GM12878 (cell line): Measurements from ENCODE around the gene GTF2H1.

Experiments used
- CTCF ChIP-seq, 3 experiments: IDR thresholded peaks in 2 of 3; conservative IDR thresholded peaks in 1 of 3; 2 replicates each; pipeline ENCODE4 v1.5.1; 2011; ENCODE audit warnings: low read depth in 3 of 3, low read length in 3 of 3, mild to moderate bottlenecking in 3 of 3, control low read depth in 2 of 3, moderate library complexity in 2 of 3, inconsistent platforms in 1 of 3, mixed read lengths in 1 of 3; ENCODE audit not compliant: control insufficient read depth in 2 of 3, insufficient read depth in 1 of 3; ENCODE audit errors: extremely low read depth in 1 of 3
- EP300 ChIP-seq, 2 experiments: fragments of 150-350 bp in 1 of 2; IDR thresholded peaks; 2 replicates each; pipeline ENCODE4 v1.6.1; 2011 to 2012; ENCODE audit warnings: low read depth in 2 of 2, low read length in 2 of 2, borderline replicate concordance in 1 of 2, improper control_type of control experiment in 1 of 2, inconsistent platforms in 1 of 2; ENCODE audit not compliant: control insufficient read depth in 1 of 2
- FOXK2 ChIP-seq: fragments of 450-650 bp; IDR thresholded peaks from 2 replicates; pipeline ENCODE4 v1.6.1; 2017; ENCODE audit warnings: mild to moderate bottlenecking, moderate library complexity
- TAF1 ChIP-seq: IDR thresholded peaks from 2 replicates; pipeline ENCODE4 v1.6.1; 2011; ENCODE audit warnings: mild to moderate bottlenecking, low read depth, low read length, borderline replicate concordance
- TF ChIP-seq, protein P1 (sequence below): IDR thresholded peaks from 2 replicates; pipeline ENCODE4 v1.6.1; 2011; ENCODE audit warnings: borderline replicate concordance, low read depth, mild to moderate bottlenecking, moderate library complexity, low read length; ENCODE audit not compliant: insufficient read depth, poor library complexity, severe bottlenecking

- TF ChIP-seq CTCF (IDR thresholded peaks at IDR 0.05 in 2 of 3, conservative IDR thresholded peaks at IDR 0.05 in 1 of 3; ENCODE audit: control insufficient read depth in 2 of 3, extremely low read depth in 1 of 3, insufficient read depth in 1 of 3, low read depth in 3 of 3, low read length in 3 of 3) (no peak), EP300 (IDR thresholded peaks at IDR 0.05; ENCODE audit: borderline replicate concordance in 1 of 2, control insufficient read depth in 1 of 2, low read depth in 2 of 2, low read length in 2 of 2) (no peak), FOXK2 (no peak), TAF1 (no peak)
- TF ChIP-seq, protein P1, sequence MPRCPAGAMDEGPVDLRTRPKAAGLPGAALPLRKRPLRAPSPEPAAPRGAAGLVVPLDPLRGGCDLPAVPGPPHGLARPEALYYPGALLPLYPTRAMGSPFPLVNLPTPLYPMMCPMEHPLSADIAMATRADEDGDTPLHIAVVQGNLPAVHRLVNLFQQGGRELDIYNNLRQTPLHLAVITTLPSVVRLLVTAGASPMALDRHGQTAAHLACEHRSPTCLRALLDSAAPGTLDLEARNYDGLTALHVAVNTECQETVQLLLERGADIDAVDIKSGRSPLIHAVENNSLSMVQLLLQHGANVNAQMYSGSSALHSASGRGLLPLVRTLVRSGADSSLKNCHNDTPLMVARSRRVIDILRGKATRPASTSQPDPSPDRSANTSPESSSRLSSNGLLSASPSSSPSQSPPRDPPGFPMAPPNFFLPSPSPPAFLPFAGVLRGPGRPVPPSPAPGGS, result no peak
These were observed 7.4 kb upstream of the GTF2H1 start for GRCh38 chr11:18314784-18315523.
